Mesenteric fat pad (tissue), 1 donor: Measurements from ENCODE around the gene GBX1. TPM values are rescaled to one million over a fixed set of nuclear protein-coding genes. Genes with fewer than 3 reads are reported as not detected.

Experiments used
- total RNA-seq: library from RNA; stranded (reverse); fragmentation: NEBNext Ultra II Directional; extraction: Animal tissue kit (Norgen Biotek cat#: 25700); gene quantifications from one replicate; pipeline ENCODE4 v1.2.1, GENCODE V29; 2021
- donor health status: DM: yes; HTN: yes; CAD: no.

Gene GBX1
- total RNA-seq, 1 donor from 2014 or later = not detected

Other genes starting within 250 kb of the GBX1 start
- gene KCNH2, start 189.4 kb downstream of the GBX1 start, total RNA-seq = 0.32 TPM
- 57.1 TPM for gene NOS3, start 176.7 kb downstream of the GBX1 start, total RNA-seq
- not detected for gene ATG9B, start 143.2 kb downstream of the GBX1 start, total RNA-seq
- 27.6 TPM for gene ABCB8, start 139.2 kb downstream of the GBX1 start, total RNA-seq
- 0.87 TPM for gene ASIC3, start 119.2 kb downstream of the GBX1 start, total RNA-seq
- gene CDK5, start 109.8 kb downstream of the GBX1 start, total RNA-seq = 7.3 TPM
- gene SLC4A2, start 108.1 kb downstream of the GBX1 start, total RNA-seq = 130 TPM
- gene FASTK, start 86.9 kb downstream of the GBX1 start, total RNA-seq = 59.3 TPM
- 31.9 TPM for gene TMUB1, start 84.2 kb downstream of the GBX1 start, total RNA-seq
- 86.8 TPM for gene AGAP3, start 81.2 kb downstream of the GBX1 start, total RNA-seq
- gene ASB10, start 19.6 kb upstream of the GBX1 start, total RNA-seq = not detected
- gene H2BK1, start 42.8 kb upstream of the GBX1 start, total RNA-seq = not detected
- gene ABCF2, start 59.5 kb upstream of the GBX1 start, total RNA-seq = 38.1 TPM
- 42.1 TPM for gene CHPF2, start 64.8 kb upstream of the GBX1 start, total RNA-seq
- 36.5 TPM for gene SMARCD3, start 81.0 kb upstream of the GBX1 start, total RNA-seq
- 59.2 TPM for gene NUB1, start 174.1 kb upstream of the GBX1 start, total RNA-seq
- gene WDR86, start 242.3 kb upstream of the GBX1 start, total RNA-seq = 19.4 TPM